HepG2 (cell line): ENCODE results near the gene UVSSA. TPM values are rescaled to one million over a fixed set of nuclear protein-coding genes. Genes with fewer than 3 reads are reported as not detected.
A peak's percentile ranks its signal among the peaks of the same experiment; 100 is the strongest.

ENCODE experiments used
- IKZF1 ChIP-seq: fragments of 450-650 bp; IDR thresholded peaks from 2 replicates; pipeline ENCODE4 v1.7.1; 2016
- ISX ChIP-seq: sonication (generic); formaldehyde crosslinking; conservative IDR thresholded peaks from 2 replicates; pipeline ENCODE4 v1.5.0; 2020; ENCODE audit warnings: missing genetic modification reagents
- KDM6A ChIP-seq: IDR thresholded peaks from 2 replicates; pipeline ENCODE4 v1.6.1; 2016; ENCODE audit warnings: low read depth
- NCOA1 ChIP-seq: sonication (generic); formaldehyde crosslinking; IDR thresholded peaks from 2 replicates; pipeline ENCODE4 v1.9.0; 2021; ENCODE audit warnings: missing genetic modification reagents
- PCBP2 ChIP-seq: fragments of 200-400 bp; formaldehyde crosslinking; optimal IDR thresholded peaks from 2 replicates; pipeline ENCODE3; 2018; ENCODE audit warnings: low read length, low read depth; ENCODE audit not compliant: poor library complexity, severe bottlenecking
- REPIN1 ChIP-seq: sonication (generic); formaldehyde crosslinking; IDR thresholded peaks from 2 replicates; pipeline ENCODE4 v1.8.0; 2022; ENCODE audit warnings: missing genetic modification reagents, low read depth, mild to moderate bottlenecking, borderline replicate concordance
- SALL2 ChIP-seq: sonication (generic); formaldehyde crosslinking; IDR thresholded peaks from 2 replicates; pipeline ENCODE4 v1.8.1; 2023; ENCODE audit warnings: mild to moderate bottlenecking, missing genetic modification reagents, inconsistent platforms
- SIX1 ChIP-seq: sonication (generic); formaldehyde crosslinking; IDR thresholded peaks from 2 replicates; pipeline ENCODE4 v1.4.0; 2020; ENCODE audit warnings: missing genetic modification reagents, borderline replicate concordance
- SOX5 ChIP-seq: IDR thresholded peaks from 2 replicates; pipeline ENCODE4 v1.6.1; 2016; ENCODE audit warnings: borderline replicate concordance
- SP1 ChIP-seq, 2 experiments: fragments of 450-650 bp in 1 of 2; sonication (generic) in 1 of 2; formaldehyde crosslinking in 1 of 2; IDR thresholded peaks; 2 replicates each; pipeline versions ENCODE4 v1.4.0 to v1.6.1; 2016 to 2020; ENCODE audit warnings: missing genetic modification reagents in 1 of 2
- STAT5B ChIP-seq: sonication (generic); formaldehyde crosslinking; IDR thresholded peaks from 2 replicates; pipeline ENCODE4 v1.4.0; 2020; ENCODE audit warnings: missing genetic modification reagents
- YEATS2 ChIP-seq: sonication (generic); formaldehyde crosslinking; IDR thresholded peaks from 2 replicates; pipeline ENCODE4 v1.4.0; 2020; ENCODE audit warnings: missing genetic modification reagents, borderline replicate concordance
- YEATS4 ChIP-seq: sonication (generic); formaldehyde crosslinking; IDR thresholded peaks from 2 replicates; pipeline ENCODE4 v1.4.0; 2020; ENCODE audit warnings: missing genetic modification reagents, borderline replicate concordance
- ZNF296 ChIP-seq: sonication (generic); formaldehyde crosslinking; conservative IDR thresholded peaks from 2 replicates; pipeline ENCODE4 v1.5.0; 2020; ENCODE audit warnings: mild to moderate bottlenecking, missing genetic modification reagents
- ZNF496 ChIP-seq: sonication (generic); formaldehyde crosslinking; IDR thresholded peaks from 2 replicates; pipeline ENCODE4 v1.8.1; 2023; ENCODE audit warnings: mild to moderate bottlenecking, moderate library complexity, missing genetic modification reagents; ENCODE audit not compliant: insufficient replicate concordance
- ZNF547 ChIP-seq: sonication (generic); formaldehyde crosslinking; IDR thresholded peaks from 2 replicates; pipeline ENCODE4 v1.5.1; 2020; ENCODE audit warnings: mild to moderate bottlenecking, missing genetic modification reagents
- ZNF883 ChIP-seq: sonication (generic); formaldehyde crosslinking; IDR thresholded peaks from 2 replicates; pipeline ENCODE4 v1.5.1; 2020; ENCODE audit warnings: mild to moderate bottlenecking, missing genetic modification reagents; ENCODE audit errors: not compliant biosample characterization
- ZSCAN29 ChIP-seq: sonication (generic); formaldehyde crosslinking; conservative IDR thresholded peaks from 2 replicates; pipeline ENCODE4 v1.4.0; 2020; ENCODE audit warnings: mild to moderate bottlenecking, missing genetic modification reagents
- polyA plus RNA-seq, 8 experiments: library from polyadenylated mRNA; depleted of rRNA in 3 of 8; stranded (reverse) in 7 of 8; unstranded in 1 of 8; fragments of >200 nt; fragmentation: Illumina TruSeq in 4 of 8; extraction: Trizol in 4 of 8; gene quantifications; 2 replicates each; pipeline versions ENCODE4 v1.2.1 to v1.2.3, GENCODE V29; 2011 to 2016; ENCODE audit warnings: low read depth in 4 of 8, missing spikeins in 1 of 8, mixed read lengths in 1 of 8; ENCODE audit not compliant: insufficient read depth in 1 of 8
- total RNA-seq, 5 experiments: library from RNA; depleted of rRNA; stranded (reverse); fragments of >200 nt; fragmentation: Illumina TruSeq; extraction: Trizol; gene quantifications; 2 replicates each; pipeline ENCODE4 v1.2.3, GENCODE V29; 2016; ENCODE audit warnings: low read depth in 1 of 5
- TF ChIP-seq, protein P1 (sequence below): IDR thresholded peaks from 2 replicates; pipeline ENCODE4 v1.6.1; 2012; ENCODE audit warnings: inconsistent platforms
- TF ChIP-seq, protein P2 (sequence below): sonication (generic); formaldehyde crosslinking; IDR thresholded peaks from 2 replicates; pipeline ENCODE4 v1.8.0; 2022; ENCODE audit warnings: mild to moderate bottlenecking, missing genetic modification reagents, borderline replicate concordance
- TF ChIP-seq, protein P3 (sequence below): sonication (generic); formaldehyde crosslinking; IDR thresholded peaks from 2 replicates; pipeline ENCODE4 v1.5.1; 2020; ENCODE audit warnings: missing genetic modification reagents, mild to moderate bottlenecking, borderline replicate concordance
- TF ChIP-seq, protein P4 (sequence below): sonication (generic); formaldehyde crosslinking; IDR thresholded peaks from 2 replicates; pipeline ENCODE4 v1.4.0; 2020; ENCODE audit warnings: mild to moderate bottlenecking, low read depth, missing genetic modification reagents
- TF ChIP-seq, protein P5 (sequence below): sonication (generic); formaldehyde crosslinking; IDR thresholded peaks from 2 replicates; pipeline ENCODE4 v1.4.0; 2020; ENCODE audit warnings: low read depth, mild to moderate bottlenecking, missing genetic modification reagents

Gene UVSSA
- total and polyA plus RNA-seq, 2 of the 13 experiments (the other 11 are each of a cell fraction or from before 2014, with no cell fraction given) = 4.6 to 8.4 TPM

DNA sequence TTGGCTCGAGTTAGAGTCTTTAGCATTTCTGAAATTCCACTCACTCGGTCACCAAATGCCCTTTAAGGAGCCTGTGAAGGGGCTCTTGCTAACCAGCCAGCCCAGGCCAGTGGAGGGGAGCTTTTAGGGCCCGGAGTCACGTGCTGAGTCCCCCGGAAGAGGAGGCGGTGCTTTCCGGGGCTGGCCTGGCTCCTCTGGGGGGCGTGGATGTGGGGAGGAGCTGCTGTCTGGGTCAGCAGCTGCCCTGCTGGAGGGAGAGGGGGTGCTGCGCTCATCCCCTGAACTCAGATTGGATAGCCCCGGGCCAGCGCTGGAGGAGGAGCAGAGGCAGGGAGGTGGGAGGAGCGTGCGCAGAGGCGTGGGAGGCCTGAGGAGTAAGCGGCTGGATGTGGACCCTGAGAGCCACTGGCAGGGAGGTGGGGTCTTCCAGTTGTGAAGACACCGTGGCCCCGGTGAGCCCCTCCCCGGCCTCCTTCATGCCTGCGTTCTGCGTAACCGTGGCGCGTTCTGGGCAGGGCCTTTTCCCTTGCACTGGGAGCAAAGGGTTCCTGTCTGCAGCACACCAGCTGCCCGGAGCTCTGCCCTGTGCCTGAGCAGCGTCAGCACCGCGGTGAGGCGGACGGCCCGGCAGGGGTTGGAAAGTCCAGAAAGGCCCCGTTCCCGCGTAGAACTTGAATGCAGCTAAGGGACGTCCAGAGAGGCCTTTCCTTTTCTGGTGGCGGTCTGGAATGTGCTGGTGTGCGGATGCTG lies 37.6 kb upstream of the UVSSA start (continued):
- no peak for TF ChIP-seq IKZF1
- TF ChIP-seq STAT5B = no peak
- TF ChIP-seq ZNF496 (CRISPR knock-in tag) = no peak
- TF ChIP-seq SP1 (IDR thresholded peaks at IDR 0.05) = no peak
- no peak; the same call in 1 of the 2 replicates for TF ChIP-seq SP1 (CRISPR knock-in tag; IDR thresholded peaks at IDR 0.05)
- TF ChIP-seq ZNF296 (CRISPR knock-in tag) = no peak; the same call in 1 of the 2 replicates
- peak; percentile 46; the same call in 1 of the 2 replicates for TF ChIP-seq ZNF547 (CRISPR knock-in tag)
- TF ChIP-seq, protein P1, sequence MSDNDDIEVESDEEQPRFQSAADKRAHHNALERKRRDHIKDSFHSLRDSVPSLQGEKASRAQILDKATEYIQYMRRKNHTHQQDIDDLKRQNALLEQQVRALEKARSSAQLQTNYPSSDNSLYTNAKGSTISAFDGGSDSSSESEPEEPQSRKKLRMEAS = peak; percentile 85
- peak; percentile 77 for TF ChIP-seq ZNF883
- TF ChIP-seq, protein P2, sequence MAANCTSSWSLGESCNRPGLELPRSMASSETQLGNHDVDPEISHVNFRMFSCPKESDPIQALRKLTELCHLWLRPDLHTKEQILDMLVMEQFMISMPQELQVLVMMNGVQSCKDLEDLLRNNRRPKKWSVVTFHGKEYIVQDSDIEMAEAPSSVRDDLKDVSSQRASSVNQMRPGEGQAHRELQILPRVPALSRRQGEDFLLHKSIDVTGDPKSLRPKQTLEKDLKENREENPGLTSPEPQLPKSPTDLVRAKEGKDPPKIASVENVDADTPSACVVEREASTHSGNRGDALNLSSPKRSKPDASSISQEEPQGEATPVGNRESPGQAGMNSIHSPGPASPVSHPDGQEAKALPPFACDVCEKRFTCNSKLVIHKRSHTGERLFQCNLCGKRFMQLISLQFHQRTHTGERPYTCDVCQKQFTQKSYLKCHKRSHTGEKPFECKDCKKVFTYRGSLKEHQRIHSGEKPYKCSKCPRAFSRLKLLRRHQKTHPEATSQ (CRISPR knock-in tag) = no peak
- TF ChIP-seq ISX = no peak
- TF ChIP-seq REPIN1 (CRISPR knock-in tag) = peak; percentile 12; the same call in 1 of the 2 replicates
- TF ChIP-seq, protein P3, sequence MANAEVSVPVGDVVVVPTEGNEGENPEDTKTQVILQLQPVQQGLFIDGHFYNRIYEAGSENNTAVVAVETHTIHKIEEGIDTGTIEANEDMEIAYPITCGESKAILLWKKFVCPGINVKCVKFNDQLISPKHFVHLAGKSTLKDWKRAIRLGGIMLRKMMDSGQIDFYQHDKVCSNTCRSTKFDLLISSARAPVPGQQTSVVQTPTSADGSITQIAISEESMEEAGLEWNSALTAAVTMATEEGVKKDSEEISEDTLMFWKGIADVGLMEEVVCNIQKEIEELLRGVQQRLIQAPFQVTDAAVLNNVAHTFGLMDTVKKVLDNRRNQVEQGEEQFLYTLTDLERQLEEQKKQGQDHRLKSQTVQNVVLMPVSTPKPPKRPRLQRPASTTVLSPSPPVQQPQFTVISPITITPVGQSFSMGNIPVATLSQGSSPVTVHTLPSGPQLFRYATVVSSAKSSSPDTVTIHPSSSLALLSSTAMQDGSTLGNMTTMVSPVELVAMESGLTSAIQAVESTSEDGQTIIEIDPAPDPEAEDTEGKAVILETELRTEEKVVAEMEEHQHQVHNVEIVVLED = peak; percentile 67; the same call in 1 of the 2 replicates
- TF ChIP-seq, protein P4, sequence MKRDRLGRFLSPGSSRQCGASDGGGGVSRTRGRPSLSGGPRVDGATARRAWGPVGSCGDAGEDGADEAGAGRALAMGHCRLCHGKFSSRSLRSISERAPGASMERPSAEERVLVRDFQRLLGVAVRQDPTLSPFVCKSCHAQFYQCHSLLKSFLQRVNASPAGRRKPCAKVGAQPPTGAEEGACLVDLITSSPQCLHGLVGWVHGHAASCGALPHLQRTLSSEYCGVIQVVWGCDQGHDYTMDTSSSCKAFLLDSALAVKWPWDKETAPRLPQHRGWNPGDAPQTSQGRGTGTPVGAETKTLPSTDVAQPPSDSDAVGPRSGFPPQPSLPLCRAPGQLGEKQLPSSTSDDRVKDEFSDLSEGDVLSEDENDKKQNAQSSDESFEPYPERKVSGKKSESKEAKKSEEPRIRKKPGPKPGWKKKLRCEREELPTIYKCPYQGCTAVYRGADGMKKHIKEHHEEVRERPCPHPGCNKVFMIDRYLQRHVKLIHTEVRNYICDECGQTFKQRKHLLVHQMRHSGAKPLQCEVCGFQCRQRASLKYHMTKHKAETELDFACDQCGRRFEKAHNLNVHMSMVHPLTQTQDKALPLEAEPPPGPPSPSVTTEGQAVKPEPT (CRISPR knock-in tag) = no peak
- TF ChIP-seq, protein P5, sequence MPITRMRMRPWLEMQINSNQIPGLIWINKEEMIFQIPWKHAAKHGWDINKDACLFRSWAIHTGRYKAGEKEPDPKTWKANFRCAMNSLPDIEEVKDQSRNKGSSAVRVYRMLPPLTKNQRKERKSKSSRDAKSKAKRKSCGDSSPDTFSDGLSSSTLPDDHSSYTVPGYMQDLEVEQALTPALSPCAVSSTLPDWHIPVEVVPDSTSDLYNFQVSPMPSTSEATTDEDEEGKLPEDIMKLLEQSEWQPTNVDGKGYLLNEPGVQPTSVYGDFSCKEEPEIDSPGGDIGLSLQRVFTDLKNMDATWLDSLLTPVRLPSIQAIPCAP = no peak
- no peak for TF ChIP-seq NCOA1 (CRISPR knock-in tag)
- TF ChIP-seq YEATS4 (CRISPR knock-in tag) = peak; percentile 53; the same call in 1 of the 2 replicates
- TF ChIP-seq YEATS2 (CRISPR knock-in tag) = peak; percentile 63; the same call in 1 of the 2 replicates
- TF ChIP-seq ZSCAN29 (CRISPR knock-in tag) = no peak
- TF ChIP-seq PCBP2 = no peak
- TF ChIP-seq SALL2 (CRISPR knock-in tag) = no peak
- no peak for TF ChIP-seq SIX1 (CRISPR knock-in tag)
- peak; percentile 10; the same call in 1 of the 2 replicates for TF ChIP-seq SOX5 (CRISPR knock-in tag)
- TF ChIP-seq KDM6A (CRISPR knock-in tag) = no peak
